ENCODE results near the gene ZNF254. TPM values are rescaled to one million over a fixed set of nuclear protein-coding genes. Genes with fewer than 3 reads are reported as not detected.
"Not testable (repeated sequence)": the region's sequence is repeated elsewhere in the genome, so short reads cannot be mapped to it uniquely, and the experiment has no call there.

The ZNF254 gene
- polyA plus RNA-seq, 2 donors, result 3.9 to 4.2 TPM

- Histone ChIP-seq H3K9me3 (ENCODE audit: control insufficient read depth in 2 of 2, insufficient read depth in 1 of 2, low read depth in 1 of 2, low read length in 1 of 2) (no peaks in the 10 kb centered on the region), H3K27ac (ENCODE audit: low read depth in 2 of 2, low read length in 1 of 2) (no peak overlapping the region), H3K4me1 (ENCODE audit: control insufficient read depth in 2 of 2, insufficient read depth in 2 of 2, low read length in 1 of 2) (no peaks in the 10 kb centered on the region), H3K36me3 (ENCODE audit: control insufficient read depth in 2 of 2, insufficient read depth in 2 of 2, low read length in 1 of 2) (peaks cover 0 to 10% of the 10 kb centered on the region in 2 donors), H3K27me3 (ENCODE audit: control insufficient read depth in 1 of 2, insufficient read depth in 2 of 2, low read length in 2 of 2) (no peaks in the 10 kb centered on the region), H3K4me3 (ENCODE audit: low read depth in 1 of 2, low read length in 2 of 2) (no peak overlapping the region)
- WGBS, 2 donors, result 98 to 100% methylated on average over 1 of the region's 1 CpG
Observed at GRCh38 chr19:24065865-24066604, 21.0 kb upstream of the ZNF254 start.

- Histone ChIP-seq H3K27ac (ENCODE audit: low read depth in 2 of 2, low read length in 1 of 2) (no peak overlapping the region), H3K27me3 (ENCODE audit: control insufficient read depth in 1 of 2, insufficient read depth in 2 of 2, low read length in 2 of 2) (no peaks in the 10 kb centered on the region), H3K4me1 (ENCODE audit: control insufficient read depth in 2 of 2, insufficient read depth in 2 of 2, low read length in 1 of 2) (no peaks in the 10 kb centered on the region), H3K4me3 (ENCODE audit: low read depth in 1 of 2, low read length in 2 of 2) (no peak overlapping the region), H3K36me3 (ENCODE audit: control insufficient read depth in 2 of 2, insufficient read depth in 2 of 2, low read length in 1 of 2) (peaks cover 3 to 9% of the 10 kb centered on the region in 2 donors), H3K9me3 (ENCODE audit: control insufficient read depth in 2 of 2, insufficient read depth in 1 of 2, low read depth in 1 of 2, low read length in 1 of 2) (no peaks in the 10 kb centered on the region)
- WGBS, 2 donors, result 88 to 93% methylated on average over 3 of the region's 3 CpGs
Observed at GRCh38 chr19:24069905-24070657, 16.9 kb upstream of the ZNF254 start.

- no peaks in the 10 kb centered on the region for H3K27me3 ChIP-seq (ENCODE audit: control insufficient read depth in 1 of 2, insufficient read depth in 2 of 2, low read length in 2 of 2)
- H3K36me3 ChIP-seq (ENCODE audit: control insufficient read depth in 2 of 2, insufficient read depth in 2 of 2, low read length in 1 of 2), result peaks cover 3 to 6% of the 10 kb centered on the region in 2 donors
- 80% methylated on average over 2 of the region's 2 CpGs for WGBS, 2 donors
- no peak overlapping the region for H3K4me3 ChIP-seq (ENCODE audit: low read depth in 1 of 2, low read length in 2 of 2)
- H3K27ac ChIP-seq (ENCODE audit: low read depth in 2 of 2, low read length in 1 of 2), result peak overlapping the region in 1 of 2 donors; percentile 69
- H3K9me3 ChIP-seq (ENCODE audit: control insufficient read depth in 2 of 2, insufficient read depth in 1 of 2, low read depth in 1 of 2, low read length in 1 of 2), result no peaks in the 10 kb centered on the region
- H3K4me1 ChIP-seq (ENCODE audit: control insufficient read depth in 2 of 2, insufficient read depth in 2 of 2, low read length in 1 of 2), result no peaks in the 10 kb centered on the region
Observed at GRCh38 chr19:24071078-24071477, 15.9 kb upstream of the ZNF254 start.

GRCh38 chr19:24072720-24073119 lies 14.3 kb upstream of the ZNF254 start:
- Histone ChIP-seq H3K27ac (ENCODE audit: low read depth in 2 of 2, low read length in 1 of 2) (peak overlapping the region in 1 of 2 donors; percentile 24), H3K9me3 (ENCODE audit: control insufficient read depth in 2 of 2, insufficient read depth in 1 of 2, low read depth in 1 of 2, low read length in 1 of 2) (no peaks in the 10 kb centered on the region), H3K4me3 (ENCODE audit: low read depth in 1 of 2, low read length in 2 of 2) (no peak overlapping the region), H3K27me3 (ENCODE audit: control insufficient read depth in 1 of 2, insufficient read depth in 2 of 2, low read length in 2 of 2) (no peaks in the 10 kb centered on the region), H3K4me1 (ENCODE audit: control insufficient read depth in 2 of 2, insufficient read depth in 2 of 2, low read length in 1 of 2) (no peaks in the 10 kb centered on the region), H3K36me3 (ENCODE audit: control insufficient read depth in 2 of 2, insufficient read depth in 2 of 2, low read length in 1 of 2) (peaks cover 3 to 6% of the 10 kb centered on the region in 2 donors)

GRCh38 chr19:24073807-24074206 lies 13.2 kb upstream of the ZNF254 start:
- H3K9me3 ChIP-seq (ENCODE audit: control insufficient read depth in 2 of 2, insufficient read depth in 1 of 2, low read depth in 1 of 2, low read length in 1 of 2), result no peaks in the 10 kb centered on the region
- H3K27ac ChIP-seq (ENCODE audit: low read depth in 2 of 2, low read length in 1 of 2), result peak overlapping the region; percentile 33 to 81
- peaks cover 0 to 6% of the 10 kb centered on the region in 2 donors for H3K36me3 ChIP-seq (ENCODE audit: control insufficient read depth in 2 of 2, insufficient read depth in 2 of 2, low read length in 1 of 2)
- H3K4me1 ChIP-seq (ENCODE audit: control insufficient read depth in 2 of 2, insufficient read depth in 2 of 2, low read length in 1 of 2), result no peaks in the 10 kb centered on the region
- H3K27me3 ChIP-seq (ENCODE audit: control insufficient read depth in 1 of 2, insufficient read depth in 2 of 2, low read length in 2 of 2), result no peaks in the 10 kb centered on the region
- no peak overlapping the region for H3K4me3 ChIP-seq (ENCODE audit: low read depth in 1 of 2, low read length in 2 of 2)

- H3K27me3 ChIP-seq (ENCODE audit: control insufficient read depth in 1 of 2, insufficient read depth in 2 of 2, low read length in 2 of 2), result no peaks in the 10 kb centered on the region
- 96 to 100% methylated on average over 1 of the region's 1 CpG for WGBS, 2 donors
- peaks cover 0 to 6% of the 10 kb centered on the region in 2 donors for H3K36me3 ChIP-seq (ENCODE audit: control insufficient read depth in 2 of 2, insufficient read depth in 2 of 2, low read length in 1 of 2)
- H3K4me3 ChIP-seq (ENCODE audit: low read depth in 1 of 2, low read length in 2 of 2), result no peak overlapping the region
- H3K9me3 ChIP-seq (ENCODE audit: control insufficient read depth in 2 of 2, insufficient read depth in 1 of 2, low read depth in 1 of 2, low read length in 1 of 2), result no peaks in the 10 kb centered on the region
- peak overlapping the region; percentile 43 to 81 for H3K27ac ChIP-seq (ENCODE audit: low read depth in 2 of 2, low read length in 1 of 2)
- no peaks in the 10 kb centered on the region for H3K4me1 ChIP-seq (ENCODE audit: control insufficient read depth in 2 of 2, insufficient read depth in 2 of 2, low read length in 1 of 2)
Observed at GRCh38 chr19:24074720-24075454, 12.1 kb upstream of the ZNF254 start.

GRCh38 chr19:24075530-24075929 lies 11.5 kb upstream of the ZNF254 start:
- peak overlapping the region in 1 of 2 donors; percentile 69 for H3K27ac ChIP-seq (ENCODE audit: low read depth in 2 of 2, low read length in 1 of 2)
- not testable (repeated sequence) for H3K9me3 ChIP-seq (ENCODE audit: control insufficient read depth in 2 of 2, insufficient read depth in 1 of 2, low read depth in 1 of 2, low read length in 1 of 2); H3K27me3 ChIP-seq (ENCODE audit: control insufficient read depth in 1 of 2, insufficient read depth in 2 of 2, low read length in 2 of 2); H3K36me3 ChIP-seq (ENCODE audit: control insufficient read depth in 2 of 2, insufficient read depth in 2 of 2, low read length in 1 of 2); H3K4me1 ChIP-seq (ENCODE audit: control insufficient read depth in 2 of 2, insufficient read depth in 2 of 2, low read length in 1 of 2); H3K4me3 ChIP-seq (ENCODE audit: low read depth in 1 of 2, low read length in 2 of 2)
- 80 to 85% methylated on average over 4 of the region's 4 CpGs for WGBS, 2 donors

- 91 to 92% methylated on average over 4 of the region's 4 CpGs for WGBS, 2 donors
Observed at GRCh38 chr19:24078680-24079079, 8.3 kb upstream of the ZNF254 start.

GRCh38 chr19:24081056-24081455 lies 5.9 kb upstream of the ZNF254 start:
- Histone ChIP-seq H3K4me3 (ENCODE audit: low read depth in 1 of 2, low read length in 2 of 2) (no peak overlapping the region), H3K4me1 (ENCODE audit: control insufficient read depth in 2 of 2, insufficient read depth in 2 of 2, low read length in 1 of 2) (no peaks in the 10 kb centered on the region)
- 85 to 87% methylated on average over 4 of the region's 4 CpGs for WGBS, 2 donors

More at GRCh38 chr19:24078680-24079079, 8.3 kb upstream of the ZNF254 start:
- H3K9me3 ChIP-seq (ENCODE audit: control insufficient read depth in 2 of 2, insufficient read depth in 1 of 2, low read depth in 1 of 2, low read length in 1 of 2), result no peaks in the 10 kb centered on the region
- H3K4me3 ChIP-seq (ENCODE audit: low read depth in 1 of 2, low read length in 2 of 2), result no peak overlapping the region
- peaks cover 0 to 6% of the 10 kb centered on the region in 2 donors for H3K36me3 ChIP-seq (ENCODE audit: control insufficient read depth in 2 of 2, insufficient read depth in 2 of 2, low read length in 1 of 2)
- no peak overlapping the region for H3K27ac ChIP-seq (ENCODE audit: low read depth in 2 of 2, low read length in 1 of 2)
- no peaks in the 10 kb centered on the region for H3K27me3 ChIP-seq (ENCODE audit: control insufficient read depth in 1 of 2, insufficient read depth in 2 of 2, low read length in 2 of 2)
- no peaks in the 10 kb centered on the region for H3K4me1 ChIP-seq (ENCODE audit: control insufficient read depth in 2 of 2, insufficient read depth in 2 of 2, low read length in 1 of 2)

More at GRCh38 chr19:24081056-24081455, 5.9 kb upstream of the ZNF254 start:
- Histone ChIP-seq H3K27ac (ENCODE audit: low read depth in 2 of 2, low read length in 1 of 2) (no peak overlapping the region), H3K27me3 (ENCODE audit: control insufficient read depth in 1 of 2, insufficient read depth in 2 of 2, low read length in 2 of 2) (no peaks in the 10 kb centered on the region), H3K9me3 (ENCODE audit: control insufficient read depth in 2 of 2, insufficient read depth in 1 of 2, low read depth in 1 of 2, low read length in 1 of 2) (no peaks in the 10 kb centered on the region), H3K36me3 (ENCODE audit: control insufficient read depth in 2 of 2, insufficient read depth in 2 of 2, low read length in 1 of 2) (peaks cover 0 to 3% of the 10 kb centered on the region in 2 donors)

Data from esophagus (tissue), 2 donors.